ENCODE data around the gene PHLPP1.

DNA sequence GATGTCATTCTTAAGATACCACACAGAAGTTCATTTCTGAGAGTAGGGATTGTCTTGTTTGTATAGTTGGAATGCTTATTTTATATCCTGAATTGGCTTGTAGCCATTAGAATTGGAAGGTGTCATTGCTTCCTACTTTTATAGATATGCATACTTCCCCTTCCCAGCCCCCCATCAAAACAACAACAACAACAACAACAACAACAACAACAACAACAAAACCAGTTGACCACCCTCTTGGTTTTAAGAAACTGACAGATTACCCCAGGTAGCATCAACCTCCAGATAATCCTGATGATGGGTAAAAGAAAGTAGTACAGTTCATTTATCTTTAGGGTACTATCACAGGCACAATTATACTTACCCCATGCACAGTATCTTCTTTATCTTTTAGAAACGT, 20.0 kb downstream of the PHLPP1 start:
- TF ChIP-seq POLR2AphosphoS5 (IDR thresholded peaks at IDR 0.05; ENCODE audit: borderline replicate concordance, low read depth, low read length) (no peak), FOXP2 (optimal IDR thresholded peaks at IDR 0.05; ENCODE audit: control extremely low read depth, extremely low read length, insufficient read depth) (no peak)
